Mesendoderm (in vitro differentiated cells): ENCODE measurements around the gene NEBL.

ENCODE experiments used
- DNase-seq: peaks from one replicate; pipeline ENCODE4 v3.0.0; 2013
- H2AK5ac ChIP-seq: 2 replicates; pipeline ENCODE4 v1.6.1; 2013; ENCODE audit warnings: low read length, inconsistent platforms
- H2BK120ac ChIP-seq: 2 replicates; pipeline ENCODE4 v1.6.1; 2013; ENCODE audit warnings: low read depth, mild to moderate bottlenecking, low read length, moderate library complexity, mixed read lengths
- H2BK15ac ChIP-seq: replicated peaks from 2 replicates; pipeline ENCODE4 v1.6.1; 2013; ENCODE audit warnings: low read depth, mild to moderate bottlenecking, moderate library complexity
- H2BK5ac ChIP-seq: 2 replicates; pipeline ENCODE4 v1.6.1; 2013; ENCODE audit warnings: low read length, inconsistent platforms
- H3K18ac ChIP-seq: 2 replicates; pipeline ENCODE4 v1.6.1; 2013; ENCODE audit warnings: mild to moderate bottlenecking, low read length, mixed read lengths
- H3K23ac ChIP-seq: one replicate; pipeline ENCODE4 v1.6.1; 2013; ENCODE audit warnings: low read length
- H3K27ac ChIP-seq: 2 replicates; pipeline ENCODE4 v1.5.1; 2013; ENCODE audit warnings: low read depth, mild to moderate bottlenecking, inconsistent platforms, low read length, moderate library complexity
- H3K27me3 ChIP-seq: 2 replicates; pipeline ENCODE4 v1.6.1; 2013; ENCODE audit warnings: low read length, control low read depth, mild to moderate bottlenecking, inconsistent platforms; ENCODE audit not compliant: insufficient read depth, poor library complexity
- H3K36me3 ChIP-seq: 2 replicates; pipeline ENCODE4 v1.6.1; 2013; ENCODE audit warnings: low read length, inconsistent platforms; ENCODE audit not compliant: control insufficient read depth, insufficient read depth
- H3K4ac ChIP-seq: one replicate; pipeline ENCODE4 v1.6.1; 2013; ENCODE audit warnings: low read depth, mild to moderate bottlenecking, low read length, moderate library complexity
- H3K4me1 ChIP-seq: 2 replicates; pipeline ENCODE4 v1.6.1; 2013; ENCODE audit warnings: low read depth, low read length, inconsistent platforms; ENCODE audit not compliant: control insufficient read depth
- H3K4me2 ChIP-seq: 2 replicates; pipeline ENCODE4 v1.6.1; 2013; ENCODE audit warnings: low read length
- H3K4me3 ChIP-seq: 2 replicates; pipeline ENCODE4 v1.5.1; 2013; ENCODE audit warnings: mild to moderate bottlenecking, low read length
- H3K56ac ChIP-seq: one replicate; pipeline ENCODE4 v1.6.1; 2013; ENCODE audit warnings: low read length
- H3K79me1 ChIP-seq: 2 replicates; pipeline ENCODE4 v1.6.1; 2013; ENCODE audit warnings: low read length, inconsistent platforms
- H3K79me2 ChIP-seq: 2 replicates; pipeline ENCODE4 v1.6.1; 2013; ENCODE audit warnings: mild to moderate bottlenecking, low read length; ENCODE audit not compliant: control insufficient read depth, insufficient read depth
- H3K9ac ChIP-seq: 2 replicates; pipeline ENCODE4 v1.6.1; 2013; ENCODE audit warnings: low read length, inconsistent platforms
- H4K5ac ChIP-seq: one replicate; pipeline ENCODE4 v1.6.1; 2013; ENCODE audit warnings: low read length
- H4K8ac ChIP-seq: one replicate; pipeline ENCODE4 v1.6.1; 2013; ENCODE audit warnings: low read depth, mild to moderate bottlenecking, control low read depth, low read length, moderate library complexity
- WGBS: extraction: QIAGEN DNeasy Blood & Tissue Kit; methylation state at CpG from one replicate; pipeline ENCODE4 v1.1.7; 2013; ENCODE audit warnings: low lambda C conversion rate, missing lambda C conversion rate; ENCODE audit not compliant: insufficient coverage; ENCODE audit errors: extremely low coverage; 5-methylcytosine and 5-hydroxymethylcytosine counted together

The NEBL gene

GRCh38 chr10:20922451-20922850, 25.3 kb upstream of the NEBL start:
- Histone ChIP-seq H2BK5ac (no peak overlapping the region), H2AK5ac (no peak overlapping the region), H4K8ac (no peak overlapping the region), H4K5ac (no peak overlapping the region), H3K9ac (no peak overlapping the region), H3K4ac (no peak overlapping the region), H3K79me2 (no peaks in the 10 kb centered on the region), H3K23ac (no peak overlapping the region), H3K56ac (no peak overlapping the region), H2BK120ac (no peak overlapping the region), H3K36me3 (no peaks in the 10 kb centered on the region), H3K4me2 (no peak overlapping the region), H3K18ac (no peak overlapping the region), H3K27ac (no peak overlapping the region), H3K4me1 (no peaks in the 10 kb centered on the region), H2BK15ac (no peak overlapping the region), H3K79me1 (no peaks in the 10 kb centered on the region), H3K4me3 (no peak overlapping the region), H3K27me3 (no peaks in the 10 kb centered on the region)
- WGBS: no CpG with 5 or more reads among the region's 5 CpGs
- DNase-seq: no peak

DNA sequence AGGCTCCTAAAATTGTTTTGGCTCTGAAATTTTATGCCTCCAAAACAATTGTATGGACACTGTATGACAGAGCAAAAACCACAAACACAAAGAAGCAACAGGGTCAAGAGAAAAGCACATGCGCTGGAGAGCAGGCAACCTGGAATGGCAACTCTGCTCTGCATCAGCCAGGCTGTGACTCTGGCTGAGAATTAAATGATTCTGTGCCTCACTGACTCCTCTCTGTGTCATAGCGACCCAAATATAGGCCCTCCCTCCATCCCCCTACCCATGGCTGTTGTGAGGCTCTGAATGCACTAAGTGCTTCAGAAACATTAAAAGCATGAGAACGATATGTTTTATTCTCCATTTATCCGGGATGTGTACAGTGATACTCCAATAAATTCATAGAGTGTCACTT, 24.9 kb upstream of the NEBL start:
- no CpG with 5 or more reads among the region's 4 CpGs for WGBS
- Histone ChIP-seq H2BK5ac (no peak overlapping the region), H2AK5ac (no peak overlapping the region), H2BK120ac (no peak overlapping the region), H3K4me1 (no peaks in the 10 kb centered on the region), H3K4ac (no peak overlapping the region), H3K79me2 (no peaks in the 10 kb centered on the region), H4K8ac (no peak overlapping the region), H3K27me3 (no peaks in the 10 kb centered on the region), H3K56ac (no peak overlapping the region), H3K4me2 (no peak overlapping the region), H3K79me1 (no peaks in the 10 kb centered on the region), H3K36me3 (no peaks in the 10 kb centered on the region), H3K23ac (no peak overlapping the region), H3K9ac (no peak overlapping the region), H4K5ac (no peak overlapping the region), H2BK15ac (no peak overlapping the region), H3K4me3 (no peak overlapping the region), H3K18ac (no peak overlapping the region), H3K27ac (no peak overlapping the region)
- DNase-seq: no peak

DNA sequence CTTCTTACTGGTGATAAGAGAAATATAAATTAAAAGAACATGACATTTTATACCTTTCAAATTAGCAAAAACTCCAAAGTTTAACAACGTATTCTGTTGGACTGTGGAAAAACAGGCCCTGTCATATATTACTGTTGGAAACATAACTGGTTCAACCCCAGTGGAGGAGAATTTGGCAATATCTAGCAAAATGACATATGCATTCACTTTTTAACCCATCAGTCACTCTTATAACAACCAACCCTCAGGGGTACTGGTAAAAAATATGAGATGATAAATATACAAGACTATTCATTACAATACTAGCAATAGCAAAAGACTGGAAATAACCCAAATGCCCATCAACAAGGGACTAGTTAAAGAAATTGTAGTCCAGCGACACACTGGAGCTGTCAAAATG, 22.9 kb upstream of the NEBL start:
- Histone ChIP-seq H3K9ac (no peak overlapping the region), H3K4me3 (no peak overlapping the region), H3K36me3 (no peaks in the 10 kb centered on the region), H3K4ac (no peak overlapping the region), H2BK5ac (no peak overlapping the region), H3K4me1 (no peaks in the 10 kb centered on the region), H2AK5ac (no peak overlapping the region), H3K4me2 (no peak overlapping the region), H3K23ac (no peak overlapping the region), H3K79me2 (no peaks in the 10 kb centered on the region), H3K27me3 (no peaks in the 10 kb centered on the region), H3K27ac (no peak overlapping the region), H2BK120ac (no peak overlapping the region), H3K79me1 (no peaks in the 10 kb centered on the region), H2BK15ac (no peak overlapping the region), H3K56ac (no peak overlapping the region), H4K5ac (no peak overlapping the region), H3K18ac (no peak overlapping the region), H4K8ac (no peak overlapping the region)
- DNase-seq: no peak
- WGBS: no CpG with 5 or more reads among the region's 2 CpGs

DNA sequence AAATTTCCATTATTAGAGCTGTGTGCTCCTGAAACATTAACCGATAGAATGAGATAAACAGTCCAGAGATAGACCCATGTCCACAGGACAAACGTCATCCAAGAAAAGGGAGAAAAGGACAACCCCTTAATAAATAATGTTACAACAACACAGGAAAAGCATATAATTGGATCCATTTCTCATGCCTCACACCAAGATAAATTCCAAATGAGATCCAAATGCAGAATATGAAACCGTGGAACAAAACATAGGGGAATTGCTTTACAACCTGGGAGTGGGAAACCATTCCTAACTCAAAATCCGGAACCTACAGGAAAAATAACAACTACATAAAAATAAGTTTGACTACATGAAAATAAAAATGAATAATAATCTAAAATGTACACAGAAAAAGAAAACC, 22.4 kb upstream of the NEBL start:
- H3K4me1 ChIP-seq: no peaks in the 10 kb centered on the region
- H4K5ac ChIP-seq: no peak overlapping the region
- no peak overlapping the region for H3K56ac ChIP-seq
- H3K79me2 ChIP-seq: no peaks in the 10 kb centered on the region
- no peak overlapping the region for H3K27ac ChIP-seq
- no peaks in the 10 kb centered on the region for H3K36me3 ChIP-seq
- no peak overlapping the region for H2BK120ac ChIP-seq
- H3K4me2 ChIP-seq: no peak overlapping the region
- H3K23ac ChIP-seq: no peak overlapping the region
- H3K4me3 ChIP-seq: no peak overlapping the region
- no peak overlapping the region for H2BK5ac ChIP-seq
- DNase-seq: no peak
- H2AK5ac ChIP-seq: no peak overlapping the region
- H3K79me1 ChIP-seq: no peaks in the 10 kb centered on the region
- no peak overlapping the region for H4K8ac ChIP-seq
- no peak overlapping the region for H3K9ac ChIP-seq
- no peak overlapping the region for H2BK15ac ChIP-seq
- H3K18ac ChIP-seq: no peak overlapping the region
- no peaks in the 10 kb centered on the region for H3K27me3 ChIP-seq
- no peak overlapping the region for H3K4ac ChIP-seq
- WGBS: no CpG with 5 or more reads among the region's 4 CpGs

GRCh38 chr10:20916976-20917375, 19.9 kb upstream of the NEBL start:
- H3K9ac ChIP-seq: no peak overlapping the region
- no peak overlapping the region for H3K4ac ChIP-seq
- H3K4me1 ChIP-seq: no peaks in the 10 kb centered on the region
- no peak overlapping the region for H3K27ac ChIP-seq
- H2AK5ac ChIP-seq: no peak overlapping the region
- no CpG with 5 or more reads among the region's 1 CpG for WGBS
- no peak overlapping the region for H2BK15ac ChIP-seq
- no peak overlapping the region for H3K4me2 ChIP-seq
- no peak for DNase-seq
- no peak overlapping the region for H3K23ac ChIP-seq
- H4K8ac ChIP-seq: no peak overlapping the region
- H2BK120ac ChIP-seq: no peak overlapping the region
- H2BK5ac ChIP-seq: no peak overlapping the region
- H4K5ac ChIP-seq: no peak overlapping the region
- no peaks in the 10 kb centered on the region for H3K79me2 ChIP-seq
- no peaks in the 10 kb centered on the region for H3K79me1 ChIP-seq
- H3K56ac ChIP-seq: no peak overlapping the region
- H3K18ac ChIP-seq: no peak overlapping the region
- no peaks in the 10 kb centered on the region for H3K36me3 ChIP-seq
- no peaks in the 10 kb centered on the region for H3K27me3 ChIP-seq
- H3K4me3 ChIP-seq: no peak overlapping the region

DNA sequence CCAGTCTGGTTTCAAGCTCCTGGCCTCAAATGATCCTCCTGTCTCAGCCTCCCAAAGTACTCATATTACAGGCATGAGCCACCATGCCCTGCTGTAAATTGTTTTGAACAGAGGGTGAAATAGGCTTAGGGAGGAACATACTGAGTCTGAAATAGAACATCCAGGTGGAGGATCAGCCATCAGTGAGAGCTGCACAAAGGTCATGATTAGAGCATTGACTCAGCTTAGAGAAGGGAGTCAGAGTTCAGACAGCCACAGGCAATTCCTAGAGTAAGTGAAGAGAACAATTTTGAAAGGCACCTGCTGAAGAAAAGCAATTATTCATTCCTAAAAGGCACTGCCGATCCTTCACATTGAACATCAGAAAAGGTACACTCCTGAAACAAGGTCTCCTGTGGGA, 15.9 kb upstream of the NEBL start:
- Histone ChIP-seq H3K79me1 (no peaks in the 10 kb centered on the region), H3K4me3 (no peak overlapping the region), H3K4me2 (no peak overlapping the region), H3K27ac (no peak overlapping the region), H3K36me3 (no peaks in the 10 kb centered on the region), H4K8ac (no peak overlapping the region), H3K4ac (no peak overlapping the region), H2BK5ac (no peak overlapping the region), H3K23ac (no peak overlapping the region), H3K4me1 (no peaks in the 10 kb centered on the region), H3K27me3 (no peaks in the 10 kb centered on the region), H3K79me2 (no peaks in the 10 kb centered on the region), H2AK5ac (no peak overlapping the region), H2BK15ac (no peak overlapping the region), H3K18ac (no peak overlapping the region), H3K56ac (no peak overlapping the region), H3K9ac (no peak overlapping the region), H2BK120ac (no peak overlapping the region), H4K5ac (no peak overlapping the region)
- DNase-seq: no peak
- no CpG with 5 or more reads among the region's 1 CpG for WGBS
